Effector memory CD8-positive, alpha-beta T cell (primary cell): ENCODE data around the gene SERP2.

Experiments
- ATAC-seq: fragments of 150-1000 bp; cut with Tn5 transposase; replicated peaks from 2 replicates; pipeline ENCODE4 v1.10.0; 2021; ENCODE audit warnings: mild to moderate bottlenecking, moderate library complexity
- DNase-seq, 3 experiments: peaks; one replicate each; pipeline ENCODE4 v3.0.0; 2021
- H3K27ac Mint-ChIP-seq, 2 donors: one replicate each; pipeline ENCODE4 v1.8.0; 2022; ENCODE audit warnings: mild to moderate bottlenecking in 2 of 2, mixed read lengths in 2 of 2, moderate library complexity in 2 of 2
- H3K27me3 Mint-ChIP-seq, 2 donors: one replicate each; pipeline ENCODE4 v1.8.0; 2022; ENCODE audit warnings: mixed read lengths in 2 of 2
- H3K36me3 Mint-ChIP-seq: one replicate; pipeline ENCODE4 v1.8.0; 2022; ENCODE audit warnings: mild to moderate bottlenecking, moderate library complexity, mixed read lengths; ENCODE audit not compliant: insufficient read depth
- H3K4me1 Mint-ChIP-seq, 2 donors: one replicate each; pipeline ENCODE4 v1.8.0; 2022; ENCODE audit warnings: low read depth in 2 of 2, mixed read lengths in 2 of 2
- H3K4me3 Mint-ChIP-seq, 2 donors: one replicate each; pipeline ENCODE4 v1.8.0; 2022; ENCODE audit warnings: mild to moderate bottlenecking in 2 of 2, mixed read lengths in 2 of 2, moderate library complexity in 2 of 2
- H3K9me3 Mint-ChIP-seq, 2 donors: one replicate each; pipeline ENCODE4 v1.8.0; 2022; ENCODE audit warnings: mixed read lengths in 2 of 2

Gene SERP2

DNA sequence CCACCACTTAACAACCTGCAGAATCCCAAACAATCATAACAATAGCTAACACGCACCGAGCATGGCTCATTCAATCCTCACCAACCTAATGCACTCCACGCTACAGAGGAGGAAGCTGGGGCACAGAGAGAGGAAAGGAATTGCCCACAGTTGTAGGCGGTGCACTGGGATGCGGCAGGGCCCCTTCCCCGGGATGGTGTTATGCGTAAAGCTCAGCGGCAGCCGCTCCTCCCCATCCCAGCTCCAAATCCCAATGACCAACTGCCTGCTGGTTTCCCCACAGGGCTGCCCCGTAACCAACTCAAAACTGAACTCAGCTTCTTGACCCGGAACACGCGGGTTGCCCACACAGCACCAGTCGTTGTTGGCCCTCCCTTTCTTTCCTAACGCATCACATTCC is 42.2 kb downstream of the SERP2 start:
- DNase-seq (no peak), ATAC-seq (no peak)
- Mint-ChIP-seq H3K4me1 (no peaks in the 10 kb centered on the region), H3K27ac (no peak overlapping the region), H3K4me3 (no peak overlapping the region), H3K9me3 (no peaks in the 10 kb centered on the region), H3K27me3 (peaks cover 13 to 21% of the 10 kb centered on the region in 2 donors), H3K36me3 (no peaks in the 10 kb centered on the region)

DNA sequence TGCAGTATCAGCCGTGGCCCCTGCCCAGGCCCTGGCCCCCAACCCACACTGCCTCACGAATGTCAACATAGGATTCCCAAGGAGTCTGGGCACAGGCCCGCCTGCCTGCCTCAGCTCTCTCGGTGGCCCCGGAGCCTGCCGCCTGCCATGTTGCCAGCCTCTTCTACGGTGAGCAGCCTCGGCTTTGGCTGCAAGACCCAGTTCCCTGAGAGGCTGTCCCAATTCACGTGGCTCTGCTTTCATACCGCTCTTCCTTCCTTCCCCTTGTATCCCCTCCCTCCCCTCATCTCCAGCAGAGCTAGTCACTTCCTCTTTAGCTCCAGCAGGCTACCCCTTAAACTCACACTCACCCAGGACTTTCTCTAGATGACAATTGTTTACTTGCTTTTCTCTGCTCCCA is 42.7 kb downstream of the SERP2 start:
- Mint-ChIP-seq H3K36me3 (no peaks in the 10 kb centered on the region), H3K4me1 (no peaks in the 10 kb centered on the region), H3K27me3 (peaks cover 13 to 24% of the 10 kb centered on the region in 2 donors), H3K27ac (no peak overlapping the region), H3K4me3 (no peak overlapping the region), H3K9me3 (no peaks in the 10 kb centered on the region)
- no peak for ATAC-seq
- DNase-seq: no peak

GRCh38 chr13:44416744-44417143 is 43.1 kb downstream of the SERP2 start:
- H3K27me3 Mint-ChIP-seq: peaks cover 14 to 29% of the 10 kb centered on the region in 2 donors
- DNase-seq (no peak), ATAC-seq (no peak)
- no peak overlapping the region for H3K27ac Mint-ChIP-seq
- no peak overlapping the region for H3K4me3 Mint-ChIP-seq
- H3K4me1 Mint-ChIP-seq: no peaks in the 10 kb centered on the region
- no peaks in the 10 kb centered on the region for H3K36me3 Mint-ChIP-seq
- H3K9me3 Mint-ChIP-seq: no peaks in the 10 kb centered on the region

DNA sequence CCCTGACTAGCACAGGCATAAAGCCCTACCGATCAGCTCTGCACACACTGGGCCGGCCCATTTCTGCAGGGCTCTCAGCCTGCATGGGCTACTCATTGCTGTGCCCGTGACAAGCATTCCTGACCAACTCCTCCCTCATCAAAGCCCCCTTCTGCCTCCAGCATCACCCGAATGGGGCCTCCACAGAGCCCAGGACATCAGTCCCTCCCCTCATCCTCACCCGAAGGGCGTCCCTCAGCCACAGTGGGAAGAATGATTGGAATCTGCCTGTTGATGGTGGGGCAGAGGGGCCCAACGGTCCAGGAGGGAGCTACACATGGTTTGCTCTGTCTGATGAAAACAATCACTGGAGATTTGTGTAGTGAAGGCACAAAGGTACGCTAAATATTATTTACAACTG is 43.8 kb downstream of the SERP2 start:
- no peaks in the 10 kb centered on the region for H3K9me3 Mint-ChIP-seq
- no peak overlapping the region for H3K4me3 Mint-ChIP-seq
- no peak overlapping the region for H3K27ac Mint-ChIP-seq
- no peaks in the 10 kb centered on the region for H3K36me3 Mint-ChIP-seq
- no peak for ATAC-seq
- H3K27me3 Mint-ChIP-seq: peaks cover 21 to 36% of the 10 kb centered on the region in 2 donors
- H3K4me1 Mint-ChIP-seq: no peaks in the 10 kb centered on the region
- no peak for DNase-seq

DNA sequence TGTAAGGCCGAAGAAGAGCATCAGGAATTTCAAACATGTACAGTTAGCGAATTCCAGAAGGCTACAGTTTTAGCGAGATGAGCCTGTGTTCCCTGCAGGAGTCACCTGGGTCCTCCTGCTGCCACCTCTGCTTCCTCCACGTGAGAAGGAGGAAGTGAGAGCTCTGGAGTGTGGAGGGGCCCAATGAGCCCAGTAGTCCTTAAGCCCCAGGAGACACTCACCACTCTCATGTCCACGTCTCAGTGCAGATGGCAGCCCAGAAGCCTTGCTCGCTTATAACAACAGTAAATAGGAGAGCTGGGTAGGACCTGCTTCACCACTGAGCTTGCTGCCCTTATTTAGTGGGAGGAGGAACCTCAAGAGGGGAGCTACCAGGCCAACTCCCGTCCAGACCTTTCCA is 44.3 kb downstream of the SERP2 start:
- Mint-ChIP-seq H3K4me1 (no peaks in the 10 kb centered on the region), H3K27ac (no peak overlapping the region), H3K9me3 (no peaks in the 10 kb centered on the region), H3K4me3 (no peak overlapping the region), H3K36me3 (no peaks in the 10 kb centered on the region), H3K27me3 (peaks cover 26 to 40% of the 10 kb centered on the region in 2 donors)
- ATAC-seq: no peak
- no peak for DNase-seq

GRCh38 chr13:44420376-44421220 is 47.0 kb downstream of the SERP2 start:
- DNase-seq (no peak), ATAC-seq (no peak)
- Mint-ChIP-seq H3K4me1 (no peaks in the 10 kb centered on the region), H3K9me3 (no peaks in the 10 kb centered on the region), H3K27me3 (peaks cover 45 to 63% of the 10 kb centered on the region in 2 donors), H3K27ac (no peak overlapping the region), H3K36me3 (no peaks in the 10 kb centered on the region), H3K4me3 (no peak overlapping the region)

- H3K4me1 Mint-ChIP-seq: no peaks in the 10 kb centered on the region
- no peak overlapping the region for H3K27ac Mint-ChIP-seq
- H3K4me3 Mint-ChIP-seq: no peak overlapping the region
- ATAC-seq: no peak
- no peaks in the 10 kb centered on the region for H3K36me3 Mint-ChIP-seq
- peaks cover 32 to 49% of the 10 kb centered on the region in 2 donors for H3K27me3 Mint-ChIP-seq
- no peaks in the 10 kb centered on the region for H3K9me3 Mint-ChIP-seq
- no peak for DNase-seq
Measured at GRCh38 chr13:44421853-44422525, 48.4 kb downstream of the SERP2 start.

DNA sequence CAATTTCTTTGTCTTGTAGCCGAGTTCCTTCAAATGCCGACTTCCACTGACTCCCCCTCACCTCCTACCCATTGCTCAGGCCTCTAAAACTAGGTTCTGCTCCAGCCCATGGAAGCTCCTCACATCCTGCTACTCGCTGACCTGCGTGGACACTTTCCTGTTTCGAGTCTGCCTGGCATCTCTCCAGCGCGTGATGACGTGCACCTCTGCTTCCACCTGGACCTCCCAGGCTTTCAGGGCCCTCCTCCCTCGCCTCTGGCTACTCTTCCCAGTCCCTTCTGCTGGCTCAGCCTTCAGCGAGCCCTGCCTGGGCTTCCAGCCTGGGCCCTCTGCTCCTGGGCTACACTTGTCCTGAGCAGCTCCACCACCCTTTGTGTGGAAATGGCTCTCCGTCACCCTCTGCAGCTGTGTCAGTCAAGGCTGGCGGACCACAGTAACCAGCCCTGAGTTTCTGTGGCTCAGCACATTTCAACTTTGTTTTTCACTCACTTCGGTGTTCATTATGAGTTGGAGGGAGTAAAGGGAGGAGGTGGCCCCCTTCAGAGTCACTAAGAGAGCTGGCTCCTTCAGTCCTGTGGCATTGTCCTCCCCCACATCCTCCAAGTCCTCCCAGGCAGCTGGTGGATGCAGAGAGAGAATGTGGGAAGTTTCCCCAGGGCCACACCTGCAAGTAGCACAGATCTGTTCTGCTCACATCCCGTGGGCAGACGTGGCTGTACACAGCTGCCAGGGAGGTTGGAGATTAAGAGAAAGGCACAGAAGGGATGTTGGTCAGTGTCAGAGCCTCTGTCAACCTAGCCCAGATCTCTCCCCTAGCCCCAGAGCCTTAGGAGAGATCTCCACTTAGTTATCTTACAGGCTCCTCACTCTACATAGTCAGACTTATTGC is 49.4 kb downstream of the SERP2 start:
- Mint-ChIP-seq H3K27ac (no peak overlapping the region), H3K4me1 (no peaks in the 10 kb centered on the region), H3K9me3 (no peaks in the 10 kb centered on the region), H3K4me3 (no peak overlapping the region), H3K36me3 (no peaks in the 10 kb centered on the region), H3K27me3 (peaks cover 32 to 48% of the 10 kb centered on the region in 2 donors)
- DNase-seq (no peak), ATAC-seq (no peak)

DNA sequence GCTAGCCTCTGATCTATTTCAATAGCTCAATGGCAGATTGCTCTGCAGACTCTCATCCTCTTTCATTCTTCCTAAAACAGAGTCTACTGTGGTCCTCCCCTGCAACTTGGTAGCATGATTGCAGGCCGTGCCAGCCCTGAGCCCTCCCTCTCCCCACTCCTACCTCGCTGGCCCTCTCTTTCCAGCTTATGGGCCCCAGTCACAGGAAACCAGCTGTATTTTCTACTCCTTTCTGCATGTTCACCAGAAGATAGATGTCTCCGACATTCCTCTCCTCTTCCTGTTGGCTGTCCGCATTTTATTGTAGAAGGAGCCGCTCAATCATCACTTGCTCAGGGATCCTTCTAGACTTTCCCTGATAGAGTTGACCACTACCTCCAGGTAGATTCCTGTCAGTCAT is 50.2 kb downstream of the SERP2 start:
- peaks cover 32 to 48% of the 10 kb centered on the region in 2 donors for H3K27me3 Mint-ChIP-seq
- no peaks in the 10 kb centered on the region for H3K36me3 Mint-ChIP-seq
- H3K9me3 Mint-ChIP-seq: no peaks in the 10 kb centered on the region
- no peak for DNase-seq
- no peak for ATAC-seq
- no peaks in the 10 kb centered on the region for H3K4me1 Mint-ChIP-seq
- H3K4me3 Mint-ChIP-seq: no peak overlapping the region
- no peak overlapping the region for H3K27ac Mint-ChIP-seq

DNA sequence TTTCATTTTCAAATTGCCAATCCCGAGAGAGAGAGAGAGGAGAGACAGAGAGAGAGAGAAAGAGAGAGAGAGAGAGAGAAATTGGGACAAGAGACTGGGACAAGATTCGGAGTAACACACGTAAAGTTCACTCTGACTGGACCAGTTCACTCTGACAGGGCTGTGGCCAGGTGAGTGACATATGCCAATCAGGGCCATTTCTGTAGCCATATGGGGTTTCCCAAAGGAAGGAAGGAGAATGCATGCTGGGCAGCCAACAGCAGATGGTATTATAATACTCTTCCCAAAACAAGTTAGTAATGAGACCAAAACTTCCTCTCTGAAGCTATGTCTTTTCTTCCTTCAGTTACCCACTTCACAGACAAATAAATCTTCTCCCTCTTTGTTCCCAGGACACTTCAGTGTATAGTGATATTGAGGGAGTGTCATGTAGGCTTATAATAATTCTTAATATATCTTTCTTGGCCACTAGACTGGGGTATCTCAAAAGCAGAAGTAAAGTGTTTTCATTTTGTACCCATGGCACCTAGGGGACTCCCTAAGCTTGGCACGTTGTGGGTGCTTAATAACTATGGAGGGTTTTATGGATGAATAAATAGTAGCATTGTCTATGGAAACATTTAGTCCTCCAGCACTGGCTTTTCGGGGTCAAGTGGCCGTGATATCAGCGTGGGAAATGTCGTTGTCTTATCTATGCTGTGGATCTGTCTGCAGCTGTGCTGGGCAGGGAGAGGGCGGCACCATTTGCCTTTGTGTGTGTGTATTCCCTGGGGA is 51.6 kb downstream of the SERP2 start:
- H3K27ac Mint-ChIP-seq: no peak overlapping the region
- H3K9me3 Mint-ChIP-seq: no peaks in the 10 kb centered on the region

DNA sequence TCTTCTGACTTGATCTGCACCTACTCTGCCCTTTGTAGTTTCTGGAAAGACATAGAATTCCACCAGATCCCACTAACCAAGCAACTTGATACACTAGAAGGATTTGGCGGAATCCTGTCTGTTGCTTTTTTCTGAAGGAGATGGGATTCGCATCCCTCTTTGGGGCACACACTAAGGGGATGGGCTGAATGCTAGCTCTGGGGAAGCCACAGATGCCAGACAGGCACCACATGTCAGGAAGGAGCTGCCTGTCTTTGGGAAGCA is 52.1 kb downstream of the SERP2 start:
- H3K4me3 Mint-ChIP-seq: no peak overlapping the region
- H3K9me3 Mint-ChIP-seq: no peaks in the 10 kb centered on the region
- no peak overlapping the region for H3K27ac Mint-ChIP-seq
- H3K4me1 Mint-ChIP-seq: no peaks in the 10 kb centered on the region
- DNase-seq (no peak), ATAC-seq (no peak)
- no peaks in the 10 kb centered on the region for H3K36me3 Mint-ChIP-seq
- peaks cover 32 to 45% of the 10 kb centered on the region in 2 donors for H3K27me3 Mint-ChIP-seq

More for the DNA sequence above, 51.6 kb downstream of the SERP2 start:
- Mint-ChIP-seq H3K4me3 (no peak overlapping the region), H3K27me3 (peaks cover 32 to 48% of the 10 kb centered on the region in 2 donors), H3K36me3 (no peaks in the 10 kb centered on the region), H3K4me1 (no peaks in the 10 kb centered on the region)
- DNase-seq (no peak), ATAC-seq (no peak)

DNA sequence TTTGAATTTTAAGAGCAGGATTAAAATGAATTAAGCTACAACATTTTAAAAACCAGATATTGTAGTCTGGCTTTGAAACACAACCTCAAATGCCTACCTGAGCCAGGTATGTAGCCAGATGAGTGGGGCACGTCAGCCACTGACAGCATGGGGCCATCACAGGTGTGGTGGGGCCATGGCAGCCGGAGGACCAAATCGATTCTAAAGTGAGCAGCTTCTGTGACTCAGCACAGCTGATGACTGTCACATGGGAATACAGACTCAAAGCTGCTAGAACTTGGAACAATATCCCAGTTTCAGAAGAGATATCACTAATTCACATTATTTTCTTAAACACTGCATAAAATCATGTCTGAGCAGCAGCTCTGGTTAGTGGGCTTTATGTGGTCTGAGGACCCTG is 52.8 kb downstream of the SERP2 start:
- ATAC-seq (no peak), DNase-seq (no peak)
- Mint-ChIP-seq H3K9me3 (no peaks in the 10 kb centered on the region), H3K4me1 (no peaks in the 10 kb centered on the region), H3K36me3 (no peaks in the 10 kb centered on the region), H3K27ac (no peak overlapping the region), H3K27me3 (peaks cover 32 to 38% of the 10 kb centered on the region in 2 donors), H3K4me3 (no peak overlapping the region)

DNA sequence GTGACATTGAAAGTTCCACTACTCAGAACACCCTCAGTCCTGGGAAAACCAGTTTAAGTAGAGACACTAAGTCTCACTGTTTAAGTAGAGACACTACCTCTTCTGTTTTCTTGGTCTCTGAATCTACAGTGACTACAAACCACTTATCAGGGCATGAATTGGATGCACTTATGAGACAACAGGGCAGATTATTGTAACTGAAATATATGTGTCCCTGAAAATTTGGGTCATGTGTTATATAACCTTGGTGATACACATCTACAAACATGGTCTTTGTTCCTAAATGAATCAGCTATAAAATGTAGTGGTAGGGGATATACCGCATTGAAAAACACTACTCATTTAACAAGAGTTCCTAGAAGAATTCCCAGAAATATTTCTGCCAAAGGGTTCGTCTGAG is 55.7 kb downstream of the SERP2 start:
- Mint-ChIP-seq H3K27ac (no peak overlapping the region), H3K4me3 (no peak overlapping the region), H3K4me1 (no peaks in the 10 kb centered on the region), H3K9me3 (no peaks in the 10 kb centered on the region), H3K27me3 (peaks cover 6 to 10% of the 10 kb centered on the region in 2 donors), H3K36me3 (peaks cover 2% of the 10 kb centered on the region)
- ATAC-seq: no peak
- no peak for DNase-seq
